ENCODE results near the gene AOAH.

Gene AOAH

GRCh38 chr7:36667007-36667745, 57.1 kb downstream of the AOAH start:
- no peaks in the 10 kb centered on the region for H3K27me3 Mint-ChIP-seq
- peaks cover 5% of the 10 kb centered on the region for H3K36me3 Mint-ChIP-seq
- H3K9me3 Mint-ChIP-seq (ENCODE audit: low read depth): no peaks in the 10 kb centered on the region
- H3K4me1 Mint-ChIP-seq (ENCODE audit: low read depth): peaks cover 51% of the 10 kb centered on the region
- no peak overlapping the region for H3K4me3 Mint-ChIP-seq
- peak overlapping the region; percentile 71 for H3K27ac Mint-ChIP-seq

- Mint-ChIP-seq H3K36me3 (peaks cover 8% of the 10 kb centered on the region), H3K27ac (no peak overlapping the region), H3K27me3 (no peaks in the 10 kb centered on the region), H3K4me1 (ENCODE audit: low read depth) (peaks cover 40% of the 10 kb centered on the region), H3K4me3 (no peak overlapping the region), H3K9me3 (ENCODE audit: low read depth) (no peaks in the 10 kb centered on the region)
These were observed 60.8 kb downstream of the AOAH start for GRCh38 chr7:36663481-36663880.

GRCh38 chr7:36661135-36661840, 63.0 kb downstream of the AOAH start:
- Mint-ChIP-seq H3K9me3 (ENCODE audit: low read depth) (no peaks in the 10 kb centered on the region), H3K27me3 (no peaks in the 10 kb centered on the region), H3K36me3 (peaks cover 11% of the 10 kb centered on the region), H3K4me3 (no peak overlapping the region), H3K27ac (peak overlapping the region; percentile 5), H3K4me1 (ENCODE audit: low read depth) (peaks cover 33% of the 10 kb centered on the region)

- no peaks in the 10 kb centered on the region for H3K27me3 Mint-ChIP-seq
- no peaks in the 10 kb centered on the region for H3K9me3 Mint-ChIP-seq (ENCODE audit: low read depth)
- H3K4me1 Mint-ChIP-seq (ENCODE audit: low read depth): peaks cover 34% of the 10 kb centered on the region
- H3K36me3 Mint-ChIP-seq: peaks cover 17% of the 10 kb centered on the region
- H3K4me3 Mint-ChIP-seq: no peak overlapping the region
- H3K27ac Mint-ChIP-seq: no peak overlapping the region
These were observed 64.5 kb downstream of the AOAH start for GRCh38 chr7:36659638-36660341.

- Mint-ChIP-seq H3K9me3 (ENCODE audit: low read depth) (no peaks in the 10 kb centered on the region), H3K4me3 (no peak overlapping the region), H3K27ac (no peak overlapping the region), H3K4me1 (ENCODE audit: low read depth) (peaks cover 39% of the 10 kb centered on the region), H3K36me3 (peaks cover 15% of the 10 kb centered on the region), H3K27me3 (no peaks in the 10 kb centered on the region)
These were observed 65.2 kb downstream of the AOAH start for GRCh38 chr7:36659172-36659516.

GRCh38 chr7:36658335-36659171, 65.7 kb downstream of the AOAH start:
- Mint-ChIP-seq H3K27ac (no peak overlapping the region), H3K9me3 (ENCODE audit: low read depth) (no peaks in the 10 kb centered on the region), H3K4me1 (ENCODE audit: low read depth) (peaks cover 45% of the 10 kb centered on the region), H3K27me3 (no peaks in the 10 kb centered on the region), H3K4me3 (no peak overlapping the region), H3K36me3 (peaks cover 15% of the 10 kb centered on the region)

- Mint-ChIP-seq H3K9me3 (ENCODE audit: low read depth) (no peaks in the 10 kb centered on the region), H3K4me1 (ENCODE audit: low read depth) (peaks cover 52% of the 10 kb centered on the region), H3K36me3 (peaks cover 17% of the 10 kb centered on the region), H3K4me3 (no peak overlapping the region), H3K27ac (no peak overlapping the region), H3K27me3 (no peaks in the 10 kb centered on the region)
These were observed 67.1 kb downstream of the AOAH start for GRCh38 chr7:36657036-36657660.

GRCh38 chr7:36654436-36654835, 69.9 kb downstream of the AOAH start:
- H3K27me3 Mint-ChIP-seq: no peaks in the 10 kb centered on the region
- H3K36me3 Mint-ChIP-seq: peaks cover 19% of the 10 kb centered on the region
- no peaks in the 10 kb centered on the region for H3K9me3 Mint-ChIP-seq (ENCODE audit: low read depth)
- no peak overlapping the region for H3K27ac Mint-ChIP-seq
- H3K4me1 Mint-ChIP-seq (ENCODE audit: low read depth): peaks cover 42% of the 10 kb centered on the region
- no peak overlapping the region for H3K4me3 Mint-ChIP-seq

- Mint-ChIP-seq H3K36me3 (peaks cover 19% of the 10 kb centered on the region), H3K4me3 (no peak overlapping the region), H3K27ac (no peak overlapping the region), H3K4me1 (ENCODE audit: low read depth) (peaks cover 42% of the 10 kb centered on the region), H3K9me3 (ENCODE audit: low read depth) (no peaks in the 10 kb centered on the region), H3K27me3 (no peaks in the 10 kb centered on the region)
These were observed 70.5 kb downstream of the AOAH start for GRCh38 chr7:36653663-36654355.

GRCh38 chr7:36653008-36653662, 71.2 kb downstream of the AOAH start:
- Mint-ChIP-seq H3K36me3 (peaks cover 19% of the 10 kb centered on the region), H3K4me1 (ENCODE audit: low read depth) (peaks cover 38% of the 10 kb centered on the region), H3K27ac (no peak overlapping the region), H3K9me3 (ENCODE audit: low read depth) (no peaks in the 10 kb centered on the region), H3K27me3 (no peaks in the 10 kb centered on the region), H3K4me3 (no peak overlapping the region)

- Mint-ChIP-seq H3K4me1 (ENCODE audit: low read depth) (peaks cover 34% of the 10 kb centered on the region), H3K27ac (no peak overlapping the region), H3K9me3 (ENCODE audit: low read depth) (no peaks in the 10 kb centered on the region), H3K4me3 (no peak overlapping the region), H3K36me3 (peaks cover 19% of the 10 kb centered on the region), H3K27me3 (no peaks in the 10 kb centered on the region)
These were observed 71.9 kb downstream of the AOAH start for GRCh38 chr7:36652431-36652830.

GRCh38 chr7:36651404-36651803, 72.9 kb downstream of the AOAH start:
- Mint-ChIP-seq H3K4me1 (ENCODE audit: low read depth) (peaks cover 36% of the 10 kb centered on the region), H3K4me3 (no peak overlapping the region), H3K27ac (no peak overlapping the region), H3K27me3 (no peaks in the 10 kb centered on the region), H3K9me3 (ENCODE audit: low read depth) (no peaks in the 10 kb centered on the region), H3K36me3 (peaks cover 19% of the 10 kb centered on the region)

- no peaks in the 10 kb centered on the region for H3K27me3 Mint-ChIP-seq
- no peak overlapping the region for H3K27ac Mint-ChIP-seq
- no peaks in the 10 kb centered on the region for H3K9me3 Mint-ChIP-seq (ENCODE audit: low read depth)
- H3K36me3 Mint-ChIP-seq: peaks cover 15% of the 10 kb centered on the region
- H3K4me3 Mint-ChIP-seq: no peak overlapping the region
- peaks cover 37% of the 10 kb centered on the region for H3K4me1 Mint-ChIP-seq (ENCODE audit: low read depth)
These were observed 73.5 kb downstream of the AOAH start for GRCh38 chr7:36650766-36651312.
